Fibroblast of skin of left quadriceps (primary cell): Measurements from ENCODE around the gene EFNB3.

ENCODE experiments used
- DNase-seq, 2 experiments: peaks; one replicate each; pipeline ENCODE4 v3.0.0-alpha.2; 2013; ENCODE audit warnings: low read depth in 2 of 2

Gene EFNB3

GRCh38 chr17:7717756-7718350 lies 12.9 kb downstream of the EFNB3 start:
- DNase-seq: no peak

- DNase-seq: no peak
These were observed 14.7 kb downstream of the EFNB3 start for GRCh38 chr17:7719661-7720060.

GRCh38 chr17:7720125-7720524 lies 15.1 kb downstream of the EFNB3 start:
- DNase-seq: no peak

DNA sequence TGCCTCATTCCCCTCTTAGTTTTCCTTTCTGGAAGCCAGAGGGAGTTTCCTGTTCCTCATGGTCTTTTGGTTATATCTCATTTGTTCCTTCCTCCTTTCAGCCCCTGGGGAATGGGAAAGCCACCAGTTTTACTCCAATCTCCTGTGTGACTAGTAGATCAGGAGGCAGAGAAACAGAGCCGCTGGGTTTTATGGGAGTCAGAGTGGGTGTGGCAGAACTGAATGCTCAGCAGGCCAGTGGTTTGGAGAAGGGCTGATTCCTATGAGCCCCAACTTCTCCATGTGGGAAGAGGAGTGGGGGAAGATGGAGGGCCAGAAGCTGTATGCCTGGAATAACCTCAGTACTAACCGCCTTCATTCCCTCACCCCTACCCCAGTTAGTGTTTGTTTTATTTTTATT lies 16.6 kb downstream of the EFNB3 start:
- no peak for DNase-seq

- no peak for DNase-seq
These were observed 22.9 kb downstream of the EFNB3 start for GRCh38 chr17:7727886-7728285.

DNA sequence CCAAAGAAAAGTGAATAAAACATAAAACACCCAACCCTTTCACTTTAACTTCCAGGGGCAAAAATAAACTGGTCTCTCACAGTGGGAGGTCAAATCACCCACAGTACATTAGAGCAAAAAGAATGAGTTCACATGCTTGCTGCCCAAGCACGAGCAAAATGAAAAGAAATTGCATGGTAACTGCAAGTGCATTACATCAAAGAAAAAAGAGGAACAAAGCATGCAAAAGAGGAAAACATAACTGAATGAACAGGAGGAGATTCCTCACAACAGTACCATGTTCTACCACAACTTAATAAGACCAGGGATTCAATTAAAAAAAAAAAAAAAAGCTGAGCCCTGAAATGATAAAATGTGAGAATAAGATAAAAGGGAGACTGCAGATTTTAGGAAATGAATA lies 24.8 kb downstream of the EFNB3 start:
- no peak for DNase-seq

DNA sequence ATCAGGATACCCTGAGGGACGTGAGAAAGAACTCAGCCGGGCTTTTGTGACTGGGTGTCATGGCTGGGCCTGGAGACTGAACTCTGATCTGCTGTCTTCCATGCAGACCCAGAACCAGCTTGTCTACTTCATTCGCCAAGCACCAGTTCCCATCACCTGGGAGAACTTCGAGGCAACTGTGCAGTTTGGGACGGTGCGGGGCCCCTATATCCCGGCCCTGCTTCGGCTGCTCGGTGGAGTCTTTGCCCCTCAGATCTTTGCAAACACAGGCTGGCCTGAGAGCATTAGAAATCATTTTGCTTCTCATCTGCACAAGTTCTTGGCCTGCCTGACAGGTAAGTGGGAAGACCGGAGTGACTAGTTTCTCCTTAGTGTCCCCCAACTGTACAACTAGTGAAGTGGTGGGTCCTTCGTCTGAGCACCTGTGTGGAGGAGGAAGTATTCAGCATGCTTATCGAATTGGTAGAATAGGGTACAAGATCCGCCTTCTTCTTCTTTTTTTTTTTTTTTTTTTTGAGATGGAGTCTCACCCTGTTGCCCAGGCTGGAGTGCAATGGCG lies 28.1 kb downstream of the EFNB3 start:
- no peak for DNase-seq

DNA sequence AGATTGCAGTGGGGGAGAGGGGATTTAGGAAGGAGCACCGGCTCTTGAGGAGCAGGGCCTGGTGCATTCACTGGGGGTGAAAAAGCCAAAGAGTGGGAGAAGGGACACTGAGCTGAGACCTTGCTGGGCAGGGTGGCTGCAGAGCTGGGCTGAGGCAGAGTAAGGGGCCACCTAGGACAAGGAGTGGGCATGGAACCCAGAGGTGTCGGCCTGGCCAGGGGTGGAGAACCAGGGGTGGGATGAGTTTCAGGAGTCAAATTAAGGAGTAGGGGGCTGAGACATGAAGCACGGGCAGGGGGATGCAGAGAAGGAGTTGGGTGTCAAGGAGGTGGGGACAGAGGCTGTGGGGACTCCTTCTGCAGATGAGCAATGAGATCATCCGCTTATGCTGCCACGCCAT lies 32.6 kb downstream of the EFNB3 start:
- no peak for DNase-seq

- DNase-seq: no peak
These were observed 34.7 kb downstream of the EFNB3 start for GRCh38 chr17:7739746-7740145.

DNA sequence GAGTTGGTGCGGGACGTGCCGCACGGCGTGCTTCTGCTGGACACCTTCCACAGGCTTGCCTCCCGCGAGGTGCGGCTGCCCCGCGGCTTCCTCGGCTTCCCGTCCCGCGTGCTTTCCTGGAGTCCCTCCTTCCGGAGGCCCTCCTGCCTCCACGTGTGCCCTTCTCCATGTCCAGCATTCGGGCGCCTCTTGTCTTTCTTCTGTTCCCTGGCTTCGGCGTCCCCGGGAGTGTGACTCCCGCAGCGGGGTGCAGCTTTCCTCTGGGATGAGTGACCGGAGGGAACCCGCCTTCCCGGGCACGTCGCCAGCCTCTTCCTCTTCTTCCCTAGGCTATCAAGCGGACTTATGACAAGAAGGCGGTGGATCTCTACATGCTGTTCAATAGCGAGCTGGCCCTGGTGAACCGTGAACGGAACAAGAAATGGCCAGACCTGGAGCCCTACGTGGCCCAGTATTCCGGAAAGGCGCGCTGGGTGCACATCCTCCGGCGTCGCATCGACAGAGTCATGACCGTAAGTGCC lies 35.5 kb downstream of the EFNB3 start:
- no peak for DNase-seq

- DNase-seq: no peak
These were observed 37.7 kb downstream of the EFNB3 start for GRCh38 chr17:7742729-7743128.

DNA sequence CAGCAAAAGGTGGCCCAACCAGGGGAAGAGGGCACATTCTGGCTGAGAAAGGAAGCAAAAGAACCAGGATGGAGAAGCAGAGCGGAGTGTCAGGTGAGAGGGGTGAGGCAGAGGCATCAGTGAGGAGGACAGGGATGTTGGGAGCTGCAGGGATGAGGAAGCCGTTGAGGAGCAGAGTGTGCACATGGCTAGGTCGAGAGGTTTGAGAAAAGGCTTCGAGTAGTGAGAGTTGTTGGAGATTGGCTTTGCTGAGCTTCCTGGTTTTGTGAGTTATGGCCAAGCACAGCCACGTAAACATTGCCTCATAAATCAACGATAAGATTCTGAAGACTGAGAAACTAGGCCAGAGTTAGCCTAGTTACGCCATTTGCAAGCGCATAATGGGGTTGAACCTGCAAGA lies 39.4 kb downstream of the EFNB3 start:
- DNase-seq: no peak

DNA sequence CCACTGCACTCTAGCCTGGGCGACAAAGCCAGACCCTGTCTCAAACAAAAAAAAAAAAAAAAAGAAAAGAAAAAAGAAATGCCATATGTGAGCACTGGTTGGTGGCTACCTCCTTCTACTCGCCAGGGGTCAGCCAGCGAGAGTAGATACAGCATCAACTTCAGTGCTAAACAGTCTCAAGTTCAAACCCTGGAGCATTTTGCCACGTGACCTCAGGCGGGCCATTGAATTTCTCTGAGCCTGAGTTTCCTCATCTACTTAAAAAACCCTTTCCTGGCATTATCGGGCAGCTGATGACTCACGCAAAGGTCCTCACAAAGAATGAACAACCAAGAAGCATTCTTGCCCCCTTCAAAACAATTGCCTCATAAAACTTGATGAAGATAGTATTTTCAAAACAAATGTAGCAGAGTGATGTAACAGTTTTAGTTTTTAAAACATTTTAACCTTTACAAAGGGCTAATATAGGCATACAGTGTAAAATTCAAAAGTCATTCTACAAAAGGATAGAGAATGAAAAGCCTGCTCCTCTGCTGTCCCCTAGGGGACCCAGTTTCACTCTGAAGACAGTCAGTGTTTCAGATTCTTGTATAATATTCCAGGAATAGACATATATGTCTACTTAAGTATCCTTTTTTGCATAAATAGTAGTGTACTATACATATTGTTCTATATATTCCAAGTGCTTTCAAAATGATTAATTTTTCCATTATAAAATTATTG lies 40.9 kb downstream of the EFNB3 start:
- DNase-seq: peak; percentile 32 to 37

- peak; percentile 55 to 68 for DNase-seq
These were observed 42.7 kb downstream of the EFNB3 start for GRCh38 chr17:7747635-7748071.

GRCh38 chr17:7748076-7748775 lies 43.2 kb downstream of the EFNB3 start:
- DNase-seq: peak in 1 of 2 experiments; percentile 30

GRCh38 chr17:7750321-7750821 lies 45.4 kb downstream of the EFNB3 start:
- DNase-seq: peak; percentile 85 to 86

DNA sequence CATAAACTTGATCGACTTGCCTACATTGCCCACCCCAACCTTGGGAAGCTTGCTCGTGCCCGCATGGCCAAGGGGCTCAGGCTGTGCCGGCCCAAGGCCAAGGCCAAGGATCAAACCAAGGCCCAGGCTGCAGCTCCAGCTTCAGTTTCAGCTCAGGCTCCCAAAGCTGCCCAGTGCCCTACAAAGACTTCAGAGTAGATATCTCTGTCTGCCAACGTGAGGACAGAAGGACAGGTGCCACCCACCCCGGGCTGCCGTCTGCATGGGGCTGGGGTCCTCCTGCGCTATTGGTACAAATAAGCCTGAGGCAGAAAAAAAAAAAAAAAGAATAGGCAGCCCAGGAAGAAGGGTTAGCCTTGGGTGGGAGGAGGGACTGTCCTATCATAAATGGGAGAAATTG lies 49.7 kb downstream of the EFNB3 start:
- no peak for DNase-seq

- DNase-seq: no peak
These were observed 50.3 kb downstream of the EFNB3 start for GRCh38 chr17:7755095-7755890.

GRCh38 chr17:7756968-7757367 lies 52.0 kb downstream of the EFNB3 start:
- no peak for DNase-seq
